GM12873 (cell line): ENCODE data around the gene C2orf49.

Experiments used
- CTCF ChIP-seq: IDR thresholded peaks from 2 replicates; pipeline ENCODE4 v1.5.1; 2012; ENCODE audit warnings: low read depth, mild to moderate bottlenecking, moderate library complexity, low read length, control low read depth; ENCODE audit not compliant: insufficient read depth; ENCODE audit errors: missing control alignments

The C2orf49 gene

GRCh38 chr2:105296017-105296611 is 41.2 kb upstream of the C2orf49 start:
- no peak for TF ChIP-seq CTCF

GRCh38 chr2:105297216-105297615 is 40.1 kb upstream of the C2orf49 start:
- no peak for TF ChIP-seq CTCF

- no peak for TF ChIP-seq CTCF
These were observed 39.3 kb upstream of the C2orf49 start for GRCh38 chr2:105298017-105298416.

GRCh38 chr2:105299290-105299689 is 38.0 kb upstream of the C2orf49 start:
- TF ChIP-seq CTCF, result peak; percentile 37

- TF ChIP-seq CTCF, result no peak
These were observed 35.7 kb upstream of the C2orf49 start for GRCh38 chr2:105301646-105302045.

GRCh38 chr2:105307146-105307545 is 30.2 kb upstream of the C2orf49 start:
- TF ChIP-seq CTCF, result no peak

GRCh38 chr2:105307550-105307949 is 29.8 kb upstream of the C2orf49 start:
- TF ChIP-seq CTCF, result no peak
